ENCODE data around the gene KNTC1. TPM values are rescaled to one million over a fixed set of nuclear protein-coding genes. Genes with fewer than 3 reads are reported as not detected.

Gene KNTC1
- total RNA-seq, 1 donor from 2014 or later, result 2.6 TPM

Other genes with a start within 250 kb of the KNTC1 start
- 110 TPM for gene CLIP1, start 104.6 kb upstream of the KNTC1 start, total RNA-seq
- 8.9 TPM for gene ZCCHC8, start 26.3 kb upstream of the KNTC1 start, total RNA-seq
- gene RSRC2, start 313 bp upstream of the KNTC1 start, total RNA-seq, result 32.8 TPM
- gene HCAR2, start 176.1 kb downstream of the KNTC1 start, total RNA-seq, result 0.46 TPM
- gene HCAR3, start 189.6 kb downstream of the KNTC1 start, total RNA-seq, result 0.16 TPM
- gene HCAR1, start 203.6 kb downstream of the KNTC1 start, total RNA-seq, result 0.08 TPM
- gene DENR, start 225.6 kb downstream of the KNTC1 start, total RNA-seq, result 28.1 TPM
- gene CCDC62, start 247.3 kb downstream of the KNTC1 start, total RNA-seq, result 0.49 TPM

Measured in Right ventricle myocardium inferior (tissue), 1 donor.